ENCODE measurements around the gene WASF3. TPM values are rescaled to one million over a fixed set of nuclear protein-coding genes. Genes with fewer than 3 reads are reported as not detected.

Gene WASF3
- polyA plus RNA-seq, 3 donors: not detected

DNA sequence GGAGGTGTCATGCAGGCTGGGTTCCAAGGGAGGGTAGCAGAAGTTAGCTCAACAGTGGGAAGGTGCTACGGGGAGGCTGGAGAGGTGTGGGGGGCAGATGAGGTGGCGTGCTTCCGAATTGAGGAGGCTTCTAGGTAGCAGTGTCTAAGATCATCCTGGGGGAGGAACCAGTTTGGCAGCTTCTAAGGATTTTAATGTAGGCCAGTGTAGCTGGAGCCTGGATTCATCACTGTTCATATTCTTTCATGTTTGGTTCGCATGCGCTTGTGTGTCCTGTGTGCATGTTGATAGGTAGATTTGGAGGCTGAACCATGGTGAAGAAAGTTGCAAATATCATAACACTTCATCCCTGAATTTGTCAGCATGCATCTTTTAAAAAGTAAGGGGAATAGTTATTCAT is 116.4 kb downstream of the WASF3 start:
- H3K9me3 ChIP-seq (replicated peaks in 1 of 2; ENCODE audit: control insufficient read depth in 1 of 2, insufficient read depth in 1 of 2, low read length in 2 of 2): no peaks in the 10 kb centered on the region
- intact Hi-C loops (cut with micrococcal nuclease): no loop called here
- H3K9ac ChIP-seq (ENCODE audit: insufficient read depth, low read length, poor library complexity, severe bottlenecking): no peak overlapping the region
- DNase-seq: no peak
- no peaks in the 10 kb centered on the region for H3K36me3 ChIP-seq (replicated peaks in 1 of 2; ENCODE audit: control insufficient read depth in 1 of 2, insufficient read depth in 2 of 2, low read length in 2 of 2)
- no peaks in the 10 kb centered on the region for H3K27me3 ChIP-seq (ENCODE audit: control insufficient read depth in 2 of 2, insufficient read depth in 2 of 2, low read length in 2 of 2)
- peaks cover 0 to 3% (median 0%) of the 10 kb centered on the region in 7 donors for H3K9me3 Mint-ChIP-seq
- no peak overlapping the region for H3K27ac Mint-ChIP-seq
- H3K4me2 ChIP-seq (replicated peaks; ENCODE audit: extremely low read depth, low read length, poor library complexity, severe bottlenecking): no peak overlapping the region
- H4K20me1 ChIP-seq (ENCODE audit: insufficient read depth, low read length): no peaks in the 10 kb centered on the region
- H3K4me1 Mint-ChIP-seq: peaks cover 6% of the 10 kb centered on the region
- TF ChIP-seq, protein P1, sequence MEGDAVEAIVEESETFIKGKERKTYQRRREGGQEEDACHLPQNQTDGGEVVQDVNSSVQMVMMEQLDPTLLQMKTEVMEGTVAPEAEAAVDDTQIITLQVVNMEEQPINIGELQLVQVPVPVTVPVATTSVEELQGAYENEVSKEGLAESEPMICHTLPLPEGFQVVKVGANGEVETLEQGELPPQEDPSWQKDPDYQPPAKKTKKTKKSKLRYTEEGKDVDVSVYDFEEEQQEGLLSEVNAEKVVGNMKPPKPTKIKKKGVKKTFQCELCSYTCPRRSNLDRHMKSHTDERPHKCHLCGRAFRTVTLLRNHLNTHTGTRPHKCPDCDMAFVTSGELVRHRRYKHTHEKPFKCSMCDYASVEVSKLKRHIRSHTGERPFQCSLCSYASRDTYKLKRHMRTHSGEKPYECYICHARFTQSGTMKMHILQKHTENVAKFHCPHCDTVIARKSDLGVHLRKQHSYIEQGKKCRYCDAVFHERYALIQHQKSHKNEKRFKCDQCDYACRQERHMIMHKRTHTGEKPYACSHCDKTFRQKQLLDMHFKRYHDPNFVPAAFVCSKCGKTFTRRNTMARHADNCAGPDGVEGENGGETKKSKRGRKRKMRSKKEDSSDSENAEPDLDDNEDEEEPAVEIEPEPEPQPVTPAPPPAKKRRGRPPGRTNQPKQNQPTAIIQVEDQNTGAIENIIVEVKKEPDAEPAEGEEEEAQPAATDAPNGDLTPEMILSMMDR (IDR thresholded peaks at IDR 0.05): no peak
- no peak overlapping the region for H3K4me3 ChIP-seq (replicated peaks in 1 of 3; ENCODE audit: low read depth in 2 of 3, low read length in 3 of 3)
- H2AFZ ChIP-seq (ENCODE audit: insufficient read depth, low read depth, low read length, poor library complexity, severe bottlenecking): no peak overlapping the region
- peaks cover 7 to 12% of the 10 kb centered on the region in 2 donors for H3K4me1 ChIP-seq (ENCODE audit: control insufficient read depth in 1 of 2, insufficient read depth in 2 of 2, low read length in 2 of 2)
- WGBS (ENCODE audit: insufficient coverage): 100% methylated on average over 3 of the region's 5 CpGs
- no peak overlapping the region for H3K27ac ChIP-seq (ENCODE audit: low read depth in 1 of 2, low read length in 2 of 2)
- no peaks in the 10 kb centered on the region for H3K79me2 ChIP-seq (ENCODE audit: insufficient read depth, low read length)
- no peaks in the 10 kb centered on the region for H3K36me3 Mint-ChIP-seq
- H3K27me3 Mint-ChIP-seq (ENCODE audit: low read depth in 3 of 3): no peaks in the 10 kb centered on the region
- no peak overlapping the region for H3K4me3 Mint-ChIP-seq

DNA sequence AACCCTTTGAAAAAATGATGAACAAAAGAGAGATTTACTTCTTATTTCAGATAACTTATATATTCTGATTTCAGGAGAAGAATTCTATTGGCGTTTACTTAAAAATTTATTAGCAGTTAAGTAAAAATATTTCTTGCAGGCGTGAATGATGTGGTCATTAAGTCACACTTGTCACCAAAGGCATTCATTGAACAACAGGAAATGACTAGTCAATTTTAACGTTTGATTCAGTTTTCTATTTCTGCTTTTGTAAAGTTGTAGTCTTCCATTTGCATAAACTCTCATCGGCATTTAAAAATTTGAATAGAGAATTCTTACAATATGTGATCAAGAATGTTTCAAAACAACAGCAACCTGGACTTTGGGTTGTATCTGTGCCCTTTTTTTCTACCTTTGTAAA is 119.7 kb downstream of the WASF3 start:
- Mint-ChIP-seq H3K27ac (peak overlapping the region in 6 of 7 donors; percentile 3 to 59 (median 22)), H3K27me3 (ENCODE audit: low read depth in 3 of 3) (no peaks in the 10 kb centered on the region), H3K4me1 (peaks cover 11% of the 10 kb centered on the region), H3K9me3 (peaks cover 0 to 3% (median 0%) of the 10 kb centered on the region in 7 donors), H3K36me3 (no peaks in the 10 kb centered on the region), H3K4me3 (peak overlapping the region in 1 of 2 donors; percentile 67)
- peak overlapping the region; percentile 62 for H2AFZ ChIP-seq (ENCODE audit: insufficient read depth, low read depth, low read length, poor library complexity, severe bottlenecking)
- peak; percentile 25 to 53 (median 29) for DNase-seq
- TF ChIP-seq, protein P1 (IDR thresholded peaks at IDR 0.05): no peak
- peak overlapping the region in 1 of 3 experiments; percentile 54 for H3K4me3 ChIP-seq (replicated peaks in 1 of 3; ENCODE audit: low read depth in 2 of 3, low read length in 3 of 3)
- no peaks in the 10 kb centered on the region for H3K79me2 ChIP-seq (ENCODE audit: insufficient read depth, low read length)
- intact Hi-C loops (cut with micrococcal nuclease): no loop called here
- H4K20me1 ChIP-seq (ENCODE audit: insufficient read depth, low read length): no peaks in the 10 kb centered on the region
- peak overlapping the region in 1 of 2 donors; percentile 41 for H3K27ac ChIP-seq (ENCODE audit: low read depth in 1 of 2, low read length in 2 of 2)
- no CpG with 5 or more reads among the region's 4 CpGs for WGBS (ENCODE audit: insufficient coverage)
- H3K9ac ChIP-seq (ENCODE audit: insufficient read depth, low read length, poor library complexity, severe bottlenecking): no peak overlapping the region
- no peaks in the 10 kb centered on the region for H3K36me3 ChIP-seq (replicated peaks in 1 of 2; ENCODE audit: control insufficient read depth in 1 of 2, insufficient read depth in 2 of 2, low read length in 2 of 2)
- no peaks in the 10 kb centered on the region for H3K27me3 ChIP-seq (ENCODE audit: control insufficient read depth in 2 of 2, insufficient read depth in 2 of 2, low read length in 2 of 2)
- peak overlapping the region; percentile 59 for H3K4me2 ChIP-seq (replicated peaks; ENCODE audit: extremely low read depth, low read length, poor library complexity, severe bottlenecking)
- H3K9me3 ChIP-seq (replicated peaks in 1 of 2; ENCODE audit: control insufficient read depth in 1 of 2, insufficient read depth in 1 of 2, low read length in 2 of 2): no peaks in the 10 kb centered on the region
- H3K4me1 ChIP-seq (ENCODE audit: control insufficient read depth in 1 of 2, insufficient read depth in 2 of 2, low read length in 2 of 2): peaks cover 7 to 12% of the 10 kb centered on the region in 2 donors

Measured in CD14-positive monocyte (primary cell).